ENCODE results near the gene LRRK2.

Gene LRRK2

GRCh38 chr12:40300490-40300889, 75.7 kb downstream of the LRRK2 start:
- TF ChIP-seq GATA3 (IDR thresholded peaks at IDR 0.05; ENCODE audit: low read depth, low read length) (no peak), GATA2 (IDR thresholded peaks at IDR 0.05; ENCODE audit: low read depth, low read length) (no peak)

DNA sequence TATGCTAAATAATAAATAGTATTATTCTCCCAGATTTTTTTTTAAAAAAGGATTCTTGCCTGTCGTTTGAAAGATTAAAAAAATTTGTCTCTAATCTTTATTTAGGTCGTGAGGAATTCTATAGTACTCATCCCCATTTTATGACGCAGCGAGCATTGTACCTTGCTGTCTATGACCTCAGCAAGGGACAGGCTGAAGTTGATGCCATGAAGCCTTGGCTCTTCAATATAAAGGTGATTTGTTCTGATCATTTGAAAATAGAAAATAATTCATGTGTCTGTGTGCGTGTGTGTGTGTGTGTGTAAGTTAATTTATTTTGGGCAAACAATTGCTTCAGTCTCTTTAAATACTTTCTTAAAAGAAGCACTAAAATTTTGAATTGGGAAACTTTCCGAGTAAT, 84.2 kb downstream of the LRRK2 start:
- TF ChIP-seq GATA3 (IDR thresholded peaks at IDR 0.05; ENCODE audit: low read depth, low read length) (no peak), GATA2 (IDR thresholded peaks at IDR 0.05; ENCODE audit: low read depth, low read length) (no peak)

DNA sequence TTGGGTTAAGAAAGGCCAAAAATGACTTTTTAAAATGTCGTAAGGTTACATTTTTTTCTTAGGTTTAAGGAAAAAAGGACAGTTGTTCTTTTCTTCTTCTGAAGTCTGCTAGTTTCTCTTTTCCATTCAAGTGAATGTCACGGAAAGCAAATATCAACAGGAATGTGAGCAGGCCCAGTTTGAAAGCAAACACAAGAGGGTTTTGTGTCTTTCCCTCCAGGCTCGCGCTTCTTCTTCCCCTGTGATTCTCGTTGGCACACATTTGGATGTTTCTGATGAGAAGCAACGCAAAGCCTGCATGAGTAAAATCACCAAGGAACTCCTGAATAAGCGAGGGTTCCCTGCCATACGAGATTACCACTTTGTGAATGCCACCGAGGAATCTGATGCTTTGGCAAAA, 85.4 kb downstream of the LRRK2 start:
- TF ChIP-seq GATA2 (IDR thresholded peaks at IDR 0.05; ENCODE audit: low read depth, low read length) = no peak
- TF ChIP-seq GATA3 (IDR thresholded peaks at IDR 0.05; ENCODE audit: low read depth, low read length) = no peak

DNA sequence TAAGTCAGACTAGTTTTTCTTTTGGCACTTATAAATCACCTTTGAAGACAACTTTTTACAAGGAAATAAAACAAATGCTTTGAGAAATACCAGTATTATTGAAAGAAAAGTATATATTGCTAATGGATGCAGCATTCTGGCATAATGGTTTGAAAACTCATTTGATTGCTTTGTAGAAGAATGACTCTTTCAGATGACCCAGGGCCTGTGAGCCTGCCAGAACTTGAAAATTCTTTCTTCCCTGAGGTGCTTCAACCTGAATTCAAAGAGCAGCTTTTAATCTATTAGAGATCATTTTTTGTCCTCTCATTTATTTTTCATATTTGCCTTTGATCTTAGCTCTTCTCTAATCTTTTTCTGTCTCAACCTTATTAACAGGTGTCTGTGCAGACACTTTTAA, 87.4 kb downstream of the LRRK2 start:
- no peak for TF ChIP-seq GATA3 (IDR thresholded peaks at IDR 0.05; ENCODE audit: low read depth, low read length)
- TF ChIP-seq GATA2 (IDR thresholded peaks at IDR 0.05; ENCODE audit: low read depth, low read length) = no peak

DNA sequence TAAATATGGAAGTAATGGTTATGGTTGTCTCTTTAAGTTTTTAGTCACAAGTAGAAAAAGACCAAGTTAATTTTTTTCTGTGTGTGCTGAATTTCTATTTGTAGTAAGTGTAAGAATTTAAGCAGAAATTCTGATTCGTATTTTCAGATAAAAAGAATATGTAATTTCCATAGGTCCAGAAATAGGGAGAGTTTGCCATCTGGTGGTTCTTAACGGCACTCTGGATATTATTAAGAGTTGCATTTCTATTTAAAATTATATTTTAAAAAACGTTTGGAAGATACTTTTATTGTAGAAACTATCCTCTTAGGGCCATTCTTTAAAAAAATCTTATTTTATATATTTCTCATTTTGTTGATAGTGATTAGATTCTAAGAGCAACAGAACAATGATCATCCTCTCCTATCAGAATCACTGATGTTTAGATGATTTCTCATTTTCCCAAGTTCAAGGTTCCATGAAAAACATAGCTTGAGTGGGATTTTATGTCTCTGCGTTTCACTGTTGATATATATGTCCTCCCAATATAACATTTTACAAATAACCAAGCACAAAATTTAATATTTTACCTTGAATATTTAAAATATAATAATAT, 88.3 kb downstream of the LRRK2 start:
- TF ChIP-seq GATA3 (IDR thresholded peaks at IDR 0.05; ENCODE audit: low read depth, low read length) = no peak
- TF ChIP-seq GATA2 (IDR thresholded peaks at IDR 0.05; ENCODE audit: low read depth, low read length) = no peak

DNA sequence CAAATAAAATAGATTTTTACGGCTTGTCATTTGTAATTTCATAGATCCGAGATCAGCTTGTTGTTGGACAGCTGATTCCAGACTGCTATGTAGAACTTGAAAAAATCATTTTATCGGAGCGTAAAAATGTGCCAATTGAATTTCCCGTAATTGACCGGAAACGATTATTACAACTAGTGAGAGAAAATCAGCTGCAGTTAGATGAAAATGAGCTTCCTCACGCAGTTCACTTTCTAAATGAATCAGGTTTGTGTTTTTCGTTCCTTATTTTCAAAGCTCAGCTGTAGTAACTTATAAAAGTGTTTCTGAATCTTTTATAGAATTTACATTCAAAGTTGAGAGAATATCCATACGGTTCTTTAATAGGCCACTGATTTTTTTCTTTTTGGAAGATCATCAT, 89.1 kb downstream of the LRRK2 start:
- TF ChIP-seq GATA3 (IDR thresholded peaks at IDR 0.05; ENCODE audit: low read depth, low read length) (no peak), GATA2 (IDR thresholded peaks at IDR 0.05; ENCODE audit: low read depth, low read length) (no peak)

DNA sequence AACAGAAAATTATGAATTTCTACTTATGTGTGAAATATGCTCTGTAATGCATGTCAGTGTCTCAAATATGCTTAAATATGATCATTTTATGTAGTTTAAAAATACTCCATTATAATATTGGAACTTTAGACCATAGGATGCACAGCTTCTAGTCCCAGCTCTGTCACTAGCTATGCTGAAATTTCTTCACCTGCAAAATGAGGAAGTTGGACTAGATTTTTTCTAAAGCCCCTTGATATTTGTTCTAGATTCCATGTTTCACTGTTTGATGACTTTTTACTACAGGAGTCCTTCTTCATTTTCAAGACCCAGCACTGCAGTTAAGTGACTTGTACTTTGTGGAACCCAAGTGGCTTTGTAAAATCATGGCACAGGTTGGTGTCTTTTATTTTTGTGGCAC, 90.1 kb downstream of the LRRK2 start:
- no peak for TF ChIP-seq GATA3 (IDR thresholded peaks at IDR 0.05; ENCODE audit: low read depth, low read length)

DNA sequence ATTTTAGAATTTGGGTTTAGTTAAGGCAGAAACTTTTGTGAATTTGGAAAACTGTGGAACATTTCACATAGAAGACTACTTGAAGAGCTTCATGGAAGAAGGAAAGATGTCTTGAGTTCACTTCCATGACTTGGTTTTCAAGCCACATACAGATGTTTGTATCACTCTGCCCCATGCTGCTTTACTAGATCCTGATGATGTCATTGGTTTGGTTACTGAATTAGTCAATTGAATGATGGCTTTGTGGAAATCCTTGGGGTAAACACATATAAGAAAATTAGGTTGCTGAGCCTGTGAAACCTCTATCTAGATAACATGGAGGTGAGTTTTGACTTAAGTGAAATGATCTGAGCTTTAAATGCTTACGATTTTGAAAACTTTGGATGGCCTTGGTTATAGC, 90.6 kb downstream of the LRRK2 start:
- TF ChIP-seq GATA3 (IDR thresholded peaks at IDR 0.05; ENCODE audit: low read depth, low read length) (no peak), GATA2 (IDR thresholded peaks at IDR 0.05; ENCODE audit: low read depth, low read length) (no peak)

- TF ChIP-seq GATA3 (IDR thresholded peaks at IDR 0.05; ENCODE audit: low read depth, low read length) = no peak
- no peak for TF ChIP-seq GATA2 (IDR thresholded peaks at IDR 0.05; ENCODE audit: low read depth, low read length)
Measured at GRCh38 chr12:40324261-40324660, 99.5 kb downstream of the LRRK2 start.

DNA sequence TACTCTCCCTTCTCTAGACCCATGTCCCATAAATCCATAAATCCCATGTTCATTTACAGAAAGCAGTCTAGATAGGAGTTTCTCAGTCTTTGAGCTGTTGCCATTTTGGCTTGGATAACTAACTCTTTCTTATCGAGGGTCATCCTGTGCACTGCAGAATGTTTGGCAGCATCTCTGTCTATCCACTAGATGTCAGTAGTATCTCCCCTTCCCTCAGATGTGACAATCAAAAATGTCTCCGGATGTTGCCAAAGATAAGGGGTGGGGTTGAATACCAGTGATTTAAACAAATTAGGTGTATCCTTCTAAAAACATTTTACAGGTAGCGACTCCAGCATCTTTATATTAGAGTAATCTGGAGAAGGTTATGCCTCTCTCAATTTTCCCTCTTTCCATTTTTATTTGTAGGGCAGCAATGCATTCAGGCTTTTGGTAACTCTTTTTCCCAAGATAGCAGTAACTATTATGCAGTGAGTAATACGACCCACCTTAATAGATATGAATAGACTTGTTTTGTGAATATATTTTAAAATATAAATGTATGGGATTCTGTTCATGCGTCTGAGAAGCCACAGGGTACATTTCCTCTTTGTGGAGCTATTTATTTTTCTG, 100.7 kb downstream of the LRRK2 start:
- TF ChIP-seq GATA2 (IDR thresholded peaks at IDR 0.05; ENCODE audit: low read depth, low read length) = peak; percentile 40; the same call in 1 of the 2 replicates
- no peak for TF ChIP-seq GATA3 (IDR thresholded peaks at IDR 0.05; ENCODE audit: low read depth, low read length)

GRCh38 chr12:40327535-40327934, 102.7 kb downstream of the LRRK2 start:
- TF ChIP-seq GATA3 (IDR thresholded peaks at IDR 0.05; ENCODE audit: low read depth, low read length) (no peak), GATA2 (IDR thresholded peaks at IDR 0.05; ENCODE audit: low read depth, low read length) (no peak)

DNA sequence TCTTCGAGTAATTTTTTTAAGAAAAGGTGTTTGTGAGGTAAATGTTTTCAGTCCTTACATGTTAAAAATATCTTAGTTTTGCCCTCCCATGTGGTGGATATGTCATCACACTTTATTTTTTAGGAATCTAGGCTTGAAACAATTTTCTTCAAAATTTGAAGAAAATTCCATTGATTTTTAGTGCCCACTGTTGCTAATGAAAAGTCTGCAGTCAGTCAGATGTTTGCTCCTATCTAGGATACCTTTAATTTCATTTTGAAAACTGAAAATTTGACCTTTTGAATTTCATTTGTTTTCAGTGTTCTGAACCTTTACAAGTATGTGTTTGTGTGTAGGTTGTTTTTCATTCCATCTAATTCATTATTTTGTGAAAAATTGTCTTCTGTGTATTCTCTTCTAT, 105.4 kb downstream of the LRRK2 start:
- TF ChIP-seq GATA3 (IDR thresholded peaks at IDR 0.05; ENCODE audit: low read depth, low read length) (no peak), GATA2 (IDR thresholded peaks at IDR 0.05; ENCODE audit: low read depth, low read length) (no peak)

GRCh38 chr12:40331886-40332285, 107.1 kb downstream of the LRRK2 start:
- TF ChIP-seq GATA2 (IDR thresholded peaks at IDR 0.05; ENCODE audit: low read depth, low read length) = no peak
- no peak for TF ChIP-seq GATA3 (IDR thresholded peaks at IDR 0.05; ENCODE audit: low read depth, low read length)

GRCh38 chr12:40335991-40336390, 111.2 kb downstream of the LRRK2 start:
- TF ChIP-seq GATA2 (IDR thresholded peaks at IDR 0.05; ENCODE audit: low read depth, low read length) = no peak
- TF ChIP-seq GATA3 (IDR thresholded peaks at IDR 0.05; ENCODE audit: low read depth, low read length) = no peak

DNA sequence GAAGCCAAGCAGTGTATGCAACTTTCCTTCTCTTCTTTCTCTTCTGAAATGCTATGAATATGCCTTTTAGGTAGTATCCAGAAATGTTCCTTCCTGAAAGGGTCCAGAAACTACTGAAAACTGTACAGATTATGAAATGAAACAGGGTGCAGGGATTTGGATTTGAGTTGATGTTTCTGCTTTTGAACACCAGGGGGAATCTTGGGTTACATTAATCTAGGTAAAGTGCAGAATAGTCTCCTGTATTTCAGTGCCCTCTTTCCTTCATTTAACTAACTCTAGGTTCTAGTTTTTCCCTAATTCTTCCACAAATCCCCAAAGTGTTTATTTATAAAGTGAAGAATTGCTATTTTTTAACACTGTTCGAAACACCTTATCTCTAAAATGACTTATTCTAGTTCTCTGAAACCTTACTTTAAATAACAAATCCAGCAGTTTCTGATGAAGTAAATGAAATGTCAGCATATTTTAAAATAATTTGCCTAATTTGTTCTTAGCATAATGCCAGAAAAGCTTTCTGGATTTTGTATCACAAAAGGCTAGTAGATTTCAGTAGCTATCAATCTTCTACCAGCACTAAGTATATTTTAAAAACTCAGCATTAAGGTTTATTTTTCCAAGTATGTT, 111.9 kb downstream of the LRRK2 start:
- no peak for TF ChIP-seq GATA3 (IDR thresholded peaks at IDR 0.05; ENCODE audit: low read depth, low read length)
- TF ChIP-seq GATA2 (IDR thresholded peaks at IDR 0.05; ENCODE audit: low read depth, low read length) = no peak

Data from SH-SY5Y (cell line).